ENCODE results near the gene EPB41L1. TPM values are rescaled to one million over a fixed set of nuclear protein-coding genes. Genes with fewer than 3 reads are reported as not detected.

EPB41L1 gene
- polyA plus RNA-seq, 1 donor (not counting 4 experiments of a cell fraction or from before 2014, with no cell fraction given), result 1.2 TPM

GRCh38 chr20:36214684-36215256, 60.2 kb downstream of the EPB41L1 start:
- Histone ChIP-seq H2AFZ (ENCODE audit: control insufficient read depth, low read length) (no peak overlapping the region), H3K4me1 (ENCODE audit: control insufficient read depth, extremely low read depth, insufficient read depth, low read length) (no peaks in the 10 kb centered on the region), H3K27ac (ENCODE audit: control insufficient read depth, insufficient read depth, low read length) (no peak overlapping the region), H3K36me3 (ENCODE audit: control insufficient read depth in 2 of 2, extremely low read depth in 1 of 2, insufficient read depth in 2 of 2, low read length in 2 of 2) (no peaks in the 10 kb centered on the region), H3K9me3 (ENCODE audit: control insufficient read depth, low read depth, low read length) (no peaks in the 10 kb centered on the region), H3K9me1 (ENCODE audit: control insufficient read depth, extremely low read depth, insufficient read depth, low read length) (no peaks in the 10 kb centered on the region), H3K9ac (ENCODE audit: control insufficient read depth, extremely low read depth, insufficient read depth, low read length) (no peak overlapping the region), H3K4me2 (ENCODE audit: control insufficient read depth, extremely low read depth, insufficient read depth, low read depth, low read length) (no peak overlapping the region), H4K20me1 (ENCODE audit: control insufficient read depth, extremely low read depth, insufficient read depth, low read length) (no peaks in the 10 kb centered on the region), H3K79me2 (ENCODE audit: control insufficient read depth, insufficient read depth, low read length) (no peaks in the 10 kb centered on the region), H3K27me3 (ENCODE audit: control insufficient read depth, extremely low read depth, insufficient read depth, low read length) (no peaks in the 10 kb centered on the region), H3K4me3 (ENCODE audit: control insufficient read depth in 2 of 3, extremely low read depth in 1 of 3, insufficient read depth in 2 of 3, low read depth in 1 of 3, low read length in 3 of 3) (no peak overlapping the region)
- FAIRE-seq, result peak; percentile 75
- dilution Hi-C loops (cut with MboI; ENCODE audit: extremely low pct_ligation_motif_present, low sequenced_read_pairs), result no loop called here
- TF ChIP-seq CTCF (optimal IDR thresholded peaks at IDR 0.05 in 1 of 3, IDR thresholded peaks at IDR 0.05 in 1 of 3, conservative IDR thresholded peaks at IDR 0.05 in 1 of 3; ENCODE audit: extremely low read depth in 1 of 3, insufficient read depth in 2 of 3, low read length in 3 of 3), result peak; percentile 72 to 95 (median 74)
- TF ChIP-seq EZH2 (IDR thresholded peaks at IDR 0.05; ENCODE audit: low read length), result no peak
- DNase-seq (ENCODE audit: low read depth, low spot score), result no peak

- FAIRE-seq (no peak), DNase-seq (ENCODE audit: low read depth, low spot score) (no peak)
- Histone ChIP-seq H3K79me2 (ENCODE audit: control insufficient read depth, insufficient read depth, low read length) (no peaks in the 10 kb centered on the region), H3K4me3 (ENCODE audit: control insufficient read depth in 2 of 3, extremely low read depth in 1 of 3, insufficient read depth in 2 of 3, low read depth in 1 of 3, low read length in 3 of 3) (no peak overlapping the region), H3K9me1 (ENCODE audit: control insufficient read depth, extremely low read depth, insufficient read depth, low read length) (no peaks in the 10 kb centered on the region), H3K4me2 (ENCODE audit: control insufficient read depth, extremely low read depth, insufficient read depth, low read depth, low read length) (no peak overlapping the region), H2AFZ (ENCODE audit: control insufficient read depth, low read length) (no peak overlapping the region), H3K27me3 (ENCODE audit: control insufficient read depth, extremely low read depth, insufficient read depth, low read length) (no peaks in the 10 kb centered on the region), H4K20me1 (ENCODE audit: control insufficient read depth, extremely low read depth, insufficient read depth, low read length) (no peaks in the 10 kb centered on the region), H3K36me3 (ENCODE audit: control insufficient read depth in 2 of 2, extremely low read depth in 1 of 2, insufficient read depth in 2 of 2, low read length in 2 of 2) (no peaks in the 10 kb centered on the region), H3K9ac (ENCODE audit: control insufficient read depth, extremely low read depth, insufficient read depth, low read length) (no peak overlapping the region), H3K9me3 (ENCODE audit: control insufficient read depth, low read depth, low read length) (no peaks in the 10 kb centered on the region), H3K27ac (ENCODE audit: control insufficient read depth, insufficient read depth, low read length) (no peak overlapping the region), H3K4me1 (ENCODE audit: control insufficient read depth, extremely low read depth, insufficient read depth, low read length) (no peaks in the 10 kb centered on the region)
- TF ChIP-seq EZH2 (IDR thresholded peaks at IDR 0.05; ENCODE audit: low read length), result no peak
- TF ChIP-seq CTCF (optimal IDR thresholded peaks at IDR 0.05 in 1 of 3, IDR thresholded peaks at IDR 0.05 in 1 of 3, conservative IDR thresholded peaks at IDR 0.05 in 1 of 3; ENCODE audit: extremely low read depth in 1 of 3, insufficient read depth in 2 of 3, low read length in 3 of 3), result no peak
- dilution Hi-C loops (cut with MboI; ENCODE audit: extremely low pct_ligation_motif_present, low sequenced_read_pairs), result no loop called here
Observed at GRCh38 chr20:36215778-36216177, 61.2 kb downstream of the EPB41L1 start.
